ENCODE data around the gene WDR5B. TPM values are rescaled to one million over a fixed set of nuclear protein-coding genes. Genes with fewer than 3 reads are reported as not detected.

WDR5B gene
- polyA plus RNA-seq, 1 donor from 2014 or later, result 6.9 TPM

- Histone ChIP-seq H3K27me3 (ENCODE audit: insufficient read depth, low read depth, low read length) (no peaks in the 10 kb centered on the region), H3K79me2 (replicated peaks; ENCODE audit: insufficient read depth, low read length) (no peaks in the 10 kb centered on the region), H3K4me3 (ENCODE audit: low read length) (no peak overlapping the region), H3K27ac (ENCODE audit: low read length) (no peak overlapping the region), H2AFZ (ENCODE audit: low read depth, low read length) (no peak overlapping the region), H3K9ac (ENCODE audit: low read length) (no peak overlapping the region), H3F3A (ENCODE audit: insufficient read depth, low read length, poor library complexity, severe bottlenecking) (no peaks in the 10 kb centered on the region), H3K9me3 (ENCODE audit: low read length) (no peaks in the 10 kb centered on the region), H3K36me3 (ENCODE audit: insufficient read depth, low read length) (no peaks in the 10 kb centered on the region), H4K20me1 (ENCODE audit: insufficient read depth) (no peaks in the 10 kb centered on the region), H3K9me2 (ENCODE audit: insufficient read depth, low read length) (no peaks in the 10 kb centered on the region), H3K4me2 (ENCODE audit: low read length) (no peak overlapping the region)
- no peak for TF ChIP-seq EZH2 (IDR thresholded peaks at IDR 0.05; ENCODE audit: borderline replicate concordance, insufficient read depth, low read length, poor library complexity, severe bottlenecking)
- no peak for TF ChIP-seq TAF1 (IDR thresholded peaks at IDR 0.05; ENCODE audit: low read depth)
- TF ChIP-seq CTCF (IDR thresholded peaks at IDR 0.05; ENCODE audit: poor library complexity, severe bottlenecking), result no peak
- no peak for TF ChIP-seq POLR2AphosphoS5 (IDR thresholded peaks at IDR 0.05)
- no peak for TF ChIP-seq REST (IDR thresholded peaks at IDR 0.05; ENCODE audit: borderline replicate concordance)
- no peak for TF ChIP-seq SMC3 (conservative IDR thresholded peaks at IDR 0.05; ENCODE audit: poor library complexity)
- no peak for TF ChIP-seq RAD21 (conservative IDR thresholded peaks at IDR 0.05)
- TF ChIP-seq EP300 (conservative IDR thresholded peaks at IDR 0.05; ENCODE audit: poor library complexity, severe bottlenecking), result no peak
- no peak for TF ChIP-seq MXI1 (conservative IDR thresholded peaks at IDR 0.05; ENCODE audit: poor library complexity, severe bottlenecking)
Measured at GRCh38 chr3:122403489-122403888, 12.4 kb downstream of the WDR5B start.

GRCh38 chr3:122398920-122399319, 16.9 kb downstream of the WDR5B start:
- no peaks in the 10 kb centered on the region for H3K36me3 ChIP-seq (ENCODE audit: insufficient read depth, low read length)
- no peaks in the 10 kb centered on the region for H4K20me1 ChIP-seq (ENCODE audit: insufficient read depth)
- H3K9ac ChIP-seq (ENCODE audit: low read length), result no peak overlapping the region
- no peaks in the 10 kb centered on the region for H3K27me3 ChIP-seq (ENCODE audit: insufficient read depth, low read depth, low read length)
- H3K9me2 ChIP-seq (ENCODE audit: insufficient read depth, low read length), result no peaks in the 10 kb centered on the region
- no peak overlapping the region for H3K4me3 ChIP-seq (ENCODE audit: low read length)
- H2AFZ ChIP-seq (ENCODE audit: low read depth, low read length), result no peak overlapping the region
- no peaks in the 10 kb centered on the region for H3K79me2 ChIP-seq (replicated peaks; ENCODE audit: insufficient read depth, low read length)
- no peak overlapping the region for H3K27ac ChIP-seq (ENCODE audit: low read length)
- no peaks in the 10 kb centered on the region for H3K9me3 ChIP-seq (ENCODE audit: low read length)
- TF ChIP-seq CTCF (IDR thresholded peaks at IDR 0.05; ENCODE audit: poor library complexity, severe bottlenecking), result no peak
- TF ChIP-seq EP300 (conservative IDR thresholded peaks at IDR 0.05; ENCODE audit: poor library complexity, severe bottlenecking), result no peak
- H3F3A ChIP-seq (ENCODE audit: insufficient read depth, low read length, poor library complexity, severe bottlenecking), result no peaks in the 10 kb centered on the region
- H3K4me2 ChIP-seq (ENCODE audit: low read length), result no peak overlapping the region

Data from neural cell (in vitro differentiated cells).